Fibroblast of villous mesenchyme (primary cell): ENCODE measurements around the gene CCL20. TPM values are rescaled to one million over a fixed set of nuclear protein-coding genes. Genes with fewer than 3 reads are reported as not detected.

ENCODE experiments used
- DNase-seq: peaks from one replicate; pipeline ENCODE4 v3.0.0-alpha.2; 2010; ENCODE audit warnings: low read depth
- H3K4me3 ChIP-seq: 2 replicates; pipeline ENCODE4 v1.5.1; 2011; ENCODE audit warnings: low read depth, mild to moderate bottlenecking, low read length
- CTCF ChIP-seq: IDR thresholded peaks from 2 replicates; pipeline ENCODE4 v1.5.1; 2012; ENCODE audit warnings: low read depth, mild to moderate bottlenecking, low read length; ENCODE audit not compliant: insufficient read depth
- total RNA-seq: library from RNA; depleted of rRNA; stranded (reverse); fragments of >200 nt; gene quantifications from 2 replicates; pipeline ENCODE4 v1.2.3, GENCODE V29; 2012

CCL20 gene
- total RNA-seq, 1 donor, result 0.43 TPM

GRCh38 chr2:227816507-227817294, 3.1 kb downstream of the CCL20 start:
- no peak for TF ChIP-seq CTCF
- peak; percentile 71 for DNase-seq
- H3K4me3 ChIP-seq, result peak overlapping the region; percentile 41

- H3K4me3 ChIP-seq, result peak overlapping the region; percentile 41
- DNase-seq, result no peak
- TF ChIP-seq CTCF, result no peak
Measured at GRCh38 chr2:227817336-227817735, 3.7 kb downstream of the CCL20 start.

GRCh38 chr2:227817850-227818674, 4.4 kb downstream of the CCL20 start:
- H3K4me3 ChIP-seq, result peak overlapping the region; percentile 41
- peak; percentile 100 for DNase-seq
- TF ChIP-seq CTCF, result peak; percentile 4

GRCh38 chr2:227818675-227819397, 5.2 kb downstream of the CCL20 start:
- H3K4me3 ChIP-seq, result peak overlapping the region; percentile 10
- no peak for TF ChIP-seq CTCF
- peak; percentile 98 for DNase-seq

GRCh38 chr2:227819398-227819697, 5.7 kb downstream of the CCL20 start:
- no peak for TF ChIP-seq CTCF
- no peak overlapping the region for H3K4me3 ChIP-seq
- no peak for DNase-seq

- no peak overlapping the region for H3K4me3 ChIP-seq
- no peak for TF ChIP-seq CTCF
- no peak for DNase-seq
Measured at GRCh38 chr2:227821043-227821942, 7.7 kb downstream of the CCL20 start.
